Astrocyte of the spinal cord (primary cell): ENCODE data around the gene APOL1.

ENCODE experiments used
- DNase-seq: peaks from one replicate; pipeline ENCODE4 v3.0.0; 2011; ENCODE audit warnings: low read depth, low spot score
- H3K4me3 ChIP-seq: 2 replicates; pipeline ENCODE4 v1.5.1; 2011; ENCODE audit warnings: low read depth, mild to moderate bottlenecking, low read length, moderate library complexity
- CTCF ChIP-seq: IDR thresholded peaks from 2 replicates; pipeline ENCODE4 v1.5.1; 2012; ENCODE audit warnings: low read depth, mild to moderate bottlenecking, low read length, inconsistent platforms
- in situ Hi-C: cut with HindIII; loops from 2 replicates; pipeline ENCODE4 v1.10.0; 2017; ENCODE audit warnings: low sequenced_read_pairs

The APOL1 gene

DNA sequence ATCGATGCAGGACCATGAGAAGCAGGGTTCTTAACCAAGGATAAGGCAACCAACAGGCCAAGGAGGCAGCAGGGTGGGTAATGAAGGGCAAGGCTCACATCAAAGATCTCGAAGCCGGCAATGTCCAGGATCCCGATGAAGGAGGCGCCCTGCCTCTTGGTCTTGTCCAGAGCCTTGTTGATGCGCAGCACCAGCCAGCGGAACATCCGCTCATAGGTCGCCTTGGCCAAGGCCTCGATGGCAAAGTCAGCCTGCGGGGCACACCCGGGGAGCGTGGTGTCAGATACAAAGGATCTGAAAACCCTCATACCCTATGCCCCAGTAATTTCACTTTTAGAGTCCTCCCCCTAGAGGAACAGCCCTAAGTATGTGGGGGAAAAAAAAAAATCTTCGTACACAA, 63.5 kb downstream of the APOL1 start:
- no peak for DNase-seq
- H3K4me3 ChIP-seq = no peak overlapping the region
- in situ Hi-C loops = no loop called here
- TF ChIP-seq CTCF = no peak
